Fibroblast of peridontal ligament (primary cell): Measurements from ENCODE around the gene KLHL6.

ENCODE experiments used
- DNase-seq: peaks from one replicate; pipeline ENCODE4 v3.0.0-alpha.2; 2010; ENCODE audit errors: extremely low read depth

KLHL6 gene

DNA sequence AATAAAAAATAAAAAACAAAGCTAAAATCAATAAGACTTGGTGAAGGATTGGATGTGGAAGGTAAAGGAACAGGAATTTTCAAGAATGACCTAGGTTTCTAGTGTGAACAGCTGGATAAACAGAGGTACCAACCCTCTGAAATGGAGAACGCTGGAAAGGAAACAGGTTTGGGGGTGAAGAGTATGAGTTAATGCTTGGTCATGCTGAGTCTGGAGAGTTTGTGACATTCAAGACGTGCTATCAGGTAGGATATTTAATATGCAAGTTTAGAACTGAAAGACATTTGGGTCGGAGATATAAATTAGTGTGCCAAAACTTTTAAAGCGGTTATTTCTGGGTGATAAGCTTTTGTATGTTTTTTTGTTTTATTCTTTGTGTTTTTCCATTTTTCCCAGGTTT is 11.4 kb upstream of the KLHL6 start:
- no peak for DNase-seq

DNA sequence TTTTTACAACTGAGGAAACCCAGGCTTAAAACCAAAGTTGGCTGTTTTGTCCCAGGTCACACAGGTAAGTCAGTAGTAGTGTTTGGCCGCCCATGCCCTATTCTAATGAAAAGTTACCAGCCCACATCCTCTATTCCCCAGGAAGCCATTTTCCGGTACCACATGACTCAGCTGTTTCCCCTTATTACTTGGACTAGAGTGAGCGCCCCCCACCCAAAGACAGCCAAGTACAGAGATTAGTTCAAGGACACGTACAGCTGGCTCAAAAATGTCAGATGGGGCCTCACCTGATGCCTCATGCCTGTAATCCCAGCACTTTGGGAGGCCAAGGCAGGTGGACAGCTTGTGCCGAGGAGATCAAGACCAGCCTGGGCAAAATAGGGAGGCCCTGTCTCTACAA is 8.5 kb upstream of the KLHL6 start:
- DNase-seq, result no peak

DNA sequence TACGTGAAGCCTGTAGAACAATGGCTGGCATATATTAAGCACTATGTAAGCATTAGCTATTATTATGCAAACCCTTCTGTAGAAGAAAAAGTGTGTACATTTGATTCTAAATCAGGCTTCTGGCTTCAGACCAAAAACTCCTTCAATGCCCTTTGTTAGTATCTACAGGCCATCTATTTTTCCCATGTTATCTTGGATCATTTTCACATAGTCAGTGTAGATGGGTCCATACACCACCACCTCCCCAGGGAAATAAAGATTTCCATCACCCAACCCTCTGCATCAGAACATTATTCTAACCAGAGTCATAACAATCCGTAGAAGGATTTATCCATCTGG is 8.0 kb upstream of the KLHL6 start:
- DNase-seq, result no peak

DNA sequence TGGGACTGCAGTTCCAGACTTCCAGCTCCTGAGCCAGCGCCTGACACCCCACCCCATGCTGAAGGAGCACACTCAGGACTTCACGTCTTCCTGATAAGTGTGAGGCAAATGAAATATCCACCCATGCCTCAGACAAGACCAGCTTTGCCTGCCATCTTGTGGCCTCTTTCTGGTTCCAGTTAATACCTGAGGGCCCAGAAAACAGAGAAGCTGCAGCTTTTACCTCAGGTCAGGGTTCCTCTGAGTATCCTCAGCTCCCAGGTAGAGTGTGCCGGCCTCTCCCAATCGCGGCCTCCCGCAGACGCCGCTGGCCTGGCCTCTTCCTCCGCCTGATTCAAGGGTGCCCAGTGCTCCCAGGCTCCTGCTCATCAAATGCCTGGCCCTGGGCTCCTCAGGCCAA is 5.1 kb upstream of the KLHL6 start:
- no peak for DNase-seq

DNA sequence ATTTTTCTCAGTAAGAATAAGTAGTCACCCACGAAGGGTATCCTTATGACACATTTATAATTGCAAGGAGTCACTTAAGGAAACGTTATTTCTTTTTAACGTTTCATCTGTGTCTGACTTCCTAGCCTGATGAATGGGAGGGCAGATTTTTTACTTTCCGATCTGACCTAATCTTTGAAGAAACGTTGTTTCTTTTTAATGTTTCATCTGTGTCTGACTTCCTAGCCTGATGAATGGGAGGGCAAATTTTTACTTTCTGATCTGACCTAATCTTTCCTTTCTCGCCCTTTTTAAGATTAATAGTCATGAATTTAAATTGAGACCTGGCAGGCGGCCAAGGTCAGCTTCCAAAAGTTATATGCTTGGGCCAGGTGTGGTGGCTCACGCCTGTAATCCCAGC is 3.0 kb upstream of the KLHL6 start:
- no peak for DNase-seq

DNA sequence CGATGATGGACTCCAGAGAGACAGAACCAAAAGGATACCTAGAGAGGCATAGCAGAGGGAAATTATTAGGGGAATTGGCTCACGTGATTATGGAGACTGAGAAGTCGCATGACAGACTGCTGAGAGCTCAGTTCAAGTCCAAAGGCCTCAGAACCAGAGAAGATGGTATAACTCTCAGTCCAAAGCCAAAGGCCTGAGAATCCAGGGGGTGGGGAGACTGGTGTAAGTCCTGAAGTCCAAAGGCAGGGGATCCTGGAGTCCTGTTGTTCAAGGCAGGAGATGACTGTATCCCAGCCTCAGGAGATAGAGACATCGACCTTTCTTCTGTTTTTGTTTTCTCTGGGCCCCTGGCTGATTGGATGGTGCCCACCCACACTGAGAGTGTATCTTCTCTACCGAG is 1.2 kb upstream of the KLHL6 start:
- DNase-seq, result no peak

DNA sequence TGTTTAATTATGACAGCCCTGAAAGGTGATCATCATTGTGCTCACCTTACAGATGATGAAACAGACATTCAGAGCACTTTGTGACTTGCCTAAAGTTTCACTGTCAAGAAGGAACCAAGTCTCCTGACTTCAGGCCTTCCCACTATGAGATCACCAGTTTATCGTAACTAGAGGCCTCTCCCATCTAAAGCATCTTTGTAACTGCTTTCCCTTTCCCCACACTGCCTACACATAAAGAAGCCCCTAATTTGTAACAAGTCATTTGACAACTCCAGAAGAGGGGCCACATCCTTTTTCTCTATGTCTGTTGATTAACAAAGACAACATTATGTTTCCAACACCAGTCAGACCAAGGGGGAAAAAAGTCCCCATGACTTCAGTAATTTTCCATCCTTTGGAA is 1.1 kb downstream of the KLHL6 start:
- DNase-seq, result no peak

DNA sequence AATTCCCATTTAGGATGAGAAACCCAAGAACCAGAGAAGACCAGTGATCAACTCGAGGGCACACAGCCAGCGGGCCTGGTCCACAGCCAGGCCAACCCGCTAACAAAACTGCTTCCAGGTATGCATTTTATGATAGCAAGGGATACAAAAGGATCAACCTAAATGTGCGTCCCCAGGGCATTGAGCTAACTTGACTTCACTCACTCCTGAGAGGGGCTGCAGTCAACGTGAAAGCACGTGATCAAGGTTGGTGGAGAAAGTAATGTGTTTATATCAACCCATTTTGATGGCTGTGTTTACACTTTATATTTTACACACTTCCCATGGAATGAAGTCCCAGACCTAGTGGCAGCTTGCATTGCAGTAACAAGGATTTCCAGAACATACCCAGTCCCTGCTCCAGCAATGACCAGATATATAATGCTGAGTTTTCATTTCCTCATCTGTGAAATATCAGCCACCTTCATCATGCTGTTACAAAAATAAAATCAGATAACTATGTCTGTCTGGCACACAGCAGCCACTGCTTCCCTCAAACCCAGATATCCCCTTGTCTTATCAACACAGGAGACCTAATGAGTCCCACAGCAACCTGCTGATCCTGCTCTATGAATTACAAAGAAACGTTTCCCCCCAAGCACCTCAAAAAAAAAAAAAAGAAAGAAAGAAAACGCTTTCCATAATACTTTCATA is 2.0 kb downstream of the KLHL6 start:
- DNase-seq, result no peak

DNA sequence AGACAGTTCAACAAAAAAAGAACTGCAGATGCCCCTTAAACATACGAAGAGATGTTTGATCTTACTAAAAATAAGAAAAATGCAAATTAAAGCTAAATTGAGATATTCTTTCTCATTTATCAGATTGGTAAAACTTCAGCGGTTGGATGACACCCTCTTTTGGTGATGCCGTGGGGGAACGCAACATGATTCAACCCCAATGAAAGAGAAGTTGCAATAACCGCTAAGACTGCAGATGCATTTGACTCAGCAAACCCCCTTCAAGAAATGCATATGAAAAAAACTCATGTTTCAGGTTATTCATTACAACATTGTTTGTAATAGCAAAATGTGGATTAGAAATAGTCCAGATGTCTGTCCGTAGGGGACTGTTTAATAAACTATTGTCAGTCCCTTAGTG is 3.6 kb downstream of the KLHL6 start:
- DNase-seq, result no peak

DNA sequence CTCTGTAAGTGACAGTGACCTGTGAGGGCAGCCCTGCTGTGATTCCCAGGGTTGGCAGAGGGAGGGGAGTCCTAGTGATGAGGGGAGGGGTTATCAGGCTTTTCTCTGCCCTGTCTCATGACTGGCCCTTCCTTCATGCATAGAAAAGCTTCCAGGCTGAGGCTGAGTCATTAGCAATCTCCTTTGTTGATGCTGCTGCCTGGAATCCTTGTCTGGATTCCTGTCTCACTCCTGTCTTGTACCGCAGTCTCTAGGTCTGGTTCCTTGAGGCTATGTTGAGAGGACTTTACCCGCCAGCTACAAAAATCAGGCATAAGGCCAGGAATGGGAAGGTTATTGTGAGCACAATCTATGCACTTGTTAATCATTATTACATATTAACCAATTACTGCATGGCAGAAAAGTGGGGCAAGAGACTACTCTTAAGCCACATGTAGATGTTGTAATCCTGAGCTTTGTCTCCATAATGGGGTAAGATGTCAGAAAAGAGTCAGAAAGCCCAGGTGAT is 7.2 kb downstream of the KLHL6 start:
- no peak for DNase-seq

DNA sequence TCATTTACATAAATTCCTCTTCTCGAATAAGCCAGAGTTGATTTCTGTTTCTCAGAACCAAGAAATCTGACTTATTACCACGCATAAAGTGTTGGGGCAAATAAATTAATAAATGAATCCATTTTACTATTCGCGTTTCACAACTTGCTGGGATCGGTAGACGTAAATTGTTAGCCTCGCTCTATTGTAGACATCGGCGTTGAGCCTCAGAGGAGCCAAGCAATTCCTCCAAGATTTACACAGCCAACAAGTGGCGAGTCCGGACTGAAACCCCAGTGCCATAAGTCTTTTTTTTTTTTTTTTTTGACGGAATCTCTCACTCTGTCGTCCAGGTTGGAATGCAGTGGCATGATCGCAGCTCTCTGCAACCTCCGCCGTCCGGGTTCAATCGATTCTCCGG is 8.9 kb downstream of the KLHL6 start:
- DNase-seq, result no peak

DNA sequence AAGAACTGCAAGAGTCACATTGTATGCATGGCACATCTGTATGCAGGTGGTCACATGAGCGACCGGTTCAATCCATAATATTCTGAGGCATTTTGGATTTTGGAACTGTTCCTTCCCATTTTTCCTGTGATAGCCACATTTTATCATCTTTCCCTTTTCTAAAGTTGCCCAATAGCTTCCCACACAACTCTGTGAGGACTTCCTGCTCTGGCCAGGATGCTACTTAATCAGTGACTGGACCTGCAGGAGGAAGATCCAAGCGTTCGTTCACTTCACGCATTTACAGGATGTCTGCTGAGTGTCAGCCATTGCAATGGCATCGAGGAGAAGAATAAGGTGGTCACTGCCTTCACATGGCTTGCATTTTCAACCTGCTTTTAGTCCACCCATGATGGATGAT is 9.8 kb downstream of the KLHL6 start:
- no peak for DNase-seq

DNA sequence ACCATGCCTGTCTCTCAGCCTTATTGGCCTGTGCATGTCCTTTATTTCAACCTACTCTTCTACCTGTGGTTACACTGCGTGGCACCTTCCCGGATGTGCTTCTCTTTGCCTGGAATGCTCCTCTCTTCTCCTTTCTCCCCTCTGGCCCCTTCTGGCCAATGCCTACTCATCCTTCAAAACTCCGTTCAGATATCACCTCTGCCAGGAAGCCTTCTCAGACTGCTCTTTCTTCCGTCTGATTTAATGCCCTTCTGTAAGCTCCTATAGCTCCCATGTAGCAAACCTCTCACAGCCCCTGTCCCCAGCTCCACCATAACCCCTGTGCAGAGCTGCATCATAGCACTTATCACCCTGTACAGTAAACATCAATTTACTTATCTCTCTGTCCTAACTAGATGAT is 13.2 kb downstream of the KLHL6 start:
- no peak for DNase-seq

DNA sequence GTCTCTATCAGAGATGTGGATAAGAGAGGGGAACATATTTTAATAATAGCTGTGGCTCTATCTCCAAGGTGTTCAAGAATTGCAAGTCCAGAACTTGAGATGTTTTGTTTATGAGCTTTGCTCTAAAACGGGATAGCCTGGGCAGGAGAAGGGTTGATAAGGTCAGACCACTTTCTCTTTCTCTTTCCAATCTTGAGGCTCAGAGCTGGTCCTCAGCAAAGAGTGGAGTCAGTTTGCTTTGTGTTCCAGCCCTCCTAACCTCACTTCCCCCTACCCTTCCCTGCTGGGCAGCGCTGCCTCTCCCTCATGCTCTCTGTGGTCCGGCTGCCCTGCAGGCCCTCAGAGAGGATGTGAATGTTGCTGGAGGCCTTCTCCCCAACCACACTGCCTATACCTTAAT is 13.8 kb downstream of the KLHL6 start:
- no peak for DNase-seq

DNA sequence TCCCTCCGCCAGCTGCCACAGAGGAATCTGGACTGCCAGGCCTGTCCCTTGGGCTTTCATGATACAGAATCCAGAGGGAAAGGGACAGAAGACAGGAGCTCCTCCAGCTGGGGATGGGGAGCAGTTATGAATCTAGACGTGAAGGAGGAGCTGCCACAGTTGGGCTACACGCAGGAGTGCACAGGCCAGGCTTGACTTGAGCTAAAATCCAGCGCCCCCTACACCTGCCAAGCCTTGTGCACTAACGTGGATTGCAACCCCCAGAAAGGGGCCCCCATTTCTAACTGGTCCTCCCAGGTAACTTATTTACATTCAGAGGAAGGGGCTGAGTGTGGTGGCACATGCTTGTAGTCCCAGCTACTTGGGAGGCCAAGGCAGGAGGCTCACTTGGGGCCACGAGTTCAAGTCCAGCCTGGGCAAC is 14.3 kb downstream of the KLHL6 start:
- DNase-seq, result no peak

DNA sequence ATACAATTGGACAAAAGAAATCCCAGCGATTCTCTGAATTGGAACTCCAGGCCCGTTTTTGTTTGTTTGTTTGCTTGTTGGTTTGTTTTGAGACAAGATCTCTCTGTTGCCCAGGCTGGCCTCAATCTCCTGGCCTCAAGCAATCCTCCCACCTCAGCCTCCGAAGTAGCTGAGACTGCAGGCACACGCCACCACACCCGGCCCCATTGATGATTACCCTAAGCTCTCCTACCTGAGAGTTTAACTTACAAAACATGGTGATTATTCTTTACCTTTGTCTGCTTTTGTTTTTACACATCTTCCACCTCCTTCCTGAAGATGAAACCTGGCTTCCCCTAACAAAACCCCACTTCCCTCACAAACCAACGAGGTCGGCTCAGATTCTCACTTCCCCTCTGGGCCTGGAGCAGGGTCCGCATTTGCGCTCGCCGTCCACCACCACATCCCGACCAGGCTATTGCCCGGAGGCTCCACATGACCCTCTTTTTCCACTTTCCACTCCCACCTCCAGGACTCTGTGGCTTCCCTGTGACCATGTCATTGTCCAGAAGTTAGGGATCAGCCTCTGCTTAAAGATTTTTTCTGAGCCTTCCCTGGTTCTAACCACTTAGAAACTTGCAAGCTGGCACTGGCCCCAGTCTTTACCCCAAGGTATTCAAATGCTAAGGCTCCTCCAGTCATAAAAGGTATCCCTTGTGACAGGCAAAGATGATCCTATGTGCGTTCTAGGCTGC is 14.8 kb downstream of the KLHL6 start:
- DNase-seq, result no peak

DNA sequence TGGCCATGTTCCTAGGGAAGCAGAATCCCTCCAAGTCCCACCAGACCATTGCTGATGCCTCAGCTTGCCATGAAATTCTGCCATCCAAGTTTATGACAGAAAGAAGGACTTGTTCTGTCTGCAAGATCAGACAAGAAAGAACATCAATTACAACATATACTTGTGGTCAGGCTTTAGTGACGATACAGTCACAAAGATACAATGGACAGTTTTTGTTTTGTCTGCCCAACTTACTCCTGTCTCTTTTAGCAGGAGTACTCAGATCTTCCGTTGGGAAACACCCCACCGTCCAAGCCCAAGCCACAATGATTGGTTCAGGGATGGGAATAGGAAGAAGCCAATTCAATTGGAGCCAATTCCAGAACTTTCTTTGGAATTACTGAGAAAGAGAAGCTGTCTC is 15.7 kb downstream of the KLHL6 start:
- no peak for DNase-seq

DNA sequence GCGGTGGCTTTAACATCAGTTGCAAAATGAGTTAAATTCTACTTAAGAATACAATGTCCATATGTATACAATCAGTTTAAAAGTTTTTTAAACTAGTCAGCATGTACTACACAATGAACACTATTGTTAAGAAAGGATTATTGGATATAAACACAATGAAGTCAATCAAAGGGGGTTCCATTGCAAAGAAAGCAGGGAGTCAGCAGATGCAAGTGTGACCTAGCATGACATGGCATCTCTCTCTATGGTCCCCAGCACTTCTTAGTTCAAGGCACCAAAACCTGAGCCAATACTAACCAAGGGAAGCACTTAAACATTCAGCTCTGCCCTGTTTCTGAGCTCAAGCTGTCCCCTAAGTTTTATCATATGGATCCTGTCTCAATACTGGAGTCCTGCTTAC is 17.0 kb downstream of the KLHL6 start:
- DNase-seq, result no peak

DNA sequence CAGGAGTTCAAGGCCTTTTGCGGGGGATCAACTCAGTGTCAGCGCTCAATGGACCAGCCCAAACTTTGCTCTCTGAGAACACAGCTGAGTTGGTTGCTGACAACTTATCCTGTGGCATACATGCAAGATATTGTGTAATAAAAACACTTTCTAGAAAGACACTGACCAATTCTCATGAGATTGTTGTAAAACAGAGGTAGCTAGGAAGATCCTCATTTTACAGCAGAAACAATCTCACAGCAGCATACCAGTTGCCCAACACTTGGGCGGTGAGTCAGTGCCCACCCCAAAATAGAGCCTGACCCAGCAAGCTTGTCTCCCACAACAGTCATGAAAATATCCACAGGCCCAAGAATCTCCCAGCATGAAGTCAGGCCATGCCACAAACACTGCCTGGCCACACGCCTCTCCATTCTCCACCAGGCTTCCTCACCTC is 18.2 kb downstream of the KLHL6 start:
- peak; percentile 18 for DNase-seq

DNA sequence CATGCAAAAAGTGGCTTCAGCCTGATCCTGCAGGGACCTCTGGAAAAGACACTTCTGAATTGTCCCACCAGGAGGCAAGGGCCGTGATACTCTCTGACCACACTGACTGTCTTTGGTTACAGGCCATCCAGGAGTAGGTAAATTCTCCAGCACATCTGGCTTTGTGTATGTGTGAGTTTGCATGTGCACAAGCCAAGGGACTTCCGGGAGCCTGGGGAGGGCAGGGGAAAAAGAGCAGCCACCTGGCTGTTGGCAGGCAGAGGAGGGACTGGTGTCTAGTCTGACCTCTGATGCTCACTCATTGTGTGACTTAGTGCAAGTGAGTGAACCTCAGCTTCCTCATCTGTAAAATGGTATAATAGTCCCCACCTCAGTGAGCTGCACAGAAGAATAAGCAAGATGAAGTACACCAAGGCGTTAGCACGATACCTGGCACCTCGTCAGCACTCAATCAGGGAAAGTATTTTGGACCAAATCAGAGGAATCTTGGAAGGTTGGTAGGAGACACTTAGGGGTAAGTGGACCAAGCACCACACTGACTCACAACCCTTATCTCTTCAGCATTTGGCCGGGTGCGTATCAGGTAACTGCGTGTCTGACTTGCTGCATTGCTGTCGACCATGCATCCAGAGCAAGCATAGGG is 19.1 kb downstream of the KLHL6 start:
- no peak for DNase-seq

DNA sequence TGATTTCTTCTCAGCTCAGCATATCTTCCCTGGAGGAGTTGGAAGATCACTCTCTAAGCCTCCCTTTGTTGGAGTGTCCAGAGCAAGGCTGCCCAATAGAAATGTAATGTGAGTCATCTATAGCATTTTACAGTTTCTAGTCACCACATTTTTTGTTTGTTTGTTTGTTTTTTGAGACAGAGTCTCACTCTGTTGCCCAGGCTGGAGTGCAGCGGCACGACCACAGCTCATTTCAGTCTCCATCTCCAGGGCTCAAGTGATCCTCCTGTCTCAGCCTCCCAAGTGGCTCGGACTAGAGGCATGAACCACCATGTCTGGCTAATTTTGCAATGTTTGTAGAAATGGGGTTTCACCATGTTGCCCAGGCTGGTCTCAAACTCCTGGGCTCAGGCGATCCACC is 21.3 kb downstream of the KLHL6 start:
- no peak for DNase-seq

DNA sequence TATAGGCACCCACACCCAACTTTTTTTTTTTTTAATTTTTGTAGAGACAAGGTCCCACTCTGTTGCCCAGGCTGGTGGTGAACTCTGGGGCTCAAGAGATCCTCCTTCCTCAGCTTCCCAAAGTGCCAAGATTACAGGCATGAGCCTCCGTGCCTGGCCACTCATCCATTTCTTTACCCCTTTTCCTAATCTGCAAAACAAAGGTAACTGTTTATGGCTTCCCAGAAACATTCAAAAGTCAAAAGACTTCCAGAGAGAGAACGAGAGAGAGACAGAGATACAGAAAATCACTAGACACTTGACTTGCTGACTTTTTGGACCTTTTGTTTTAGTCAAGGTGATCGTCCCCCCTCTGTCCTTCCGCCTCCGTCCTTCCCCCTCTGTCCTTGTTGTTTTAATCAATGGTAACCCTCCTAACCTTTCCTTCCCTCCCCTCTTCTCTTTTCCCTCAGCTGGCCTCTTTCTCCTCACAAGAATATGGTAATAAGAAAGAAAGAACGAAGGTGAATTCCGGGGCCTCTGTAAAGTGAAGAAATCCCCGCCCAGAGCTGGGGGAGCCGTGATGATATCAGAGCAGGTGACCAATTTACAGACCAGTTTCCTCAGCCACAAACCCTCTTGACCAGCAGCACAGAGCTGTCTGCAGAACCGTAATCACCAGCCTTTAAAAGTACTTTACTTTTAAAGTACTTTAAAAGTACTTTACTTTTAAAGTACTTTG is 21.9 kb downstream of the KLHL6 start:
- no peak for DNase-seq
